ES-I3 (cell line): ENCODE measurements around the gene FNDC10.
"Not testable (repeated sequence)": the region's sequence is repeated elsewhere in the genome, so short reads cannot be mapped to it uniquely, and the experiment has no call there.

ENCODE experiments used
- H3K36me3 ChIP-seq: 2 replicates; pipeline ENCODE4 v1.6.1; 2013; ENCODE audit warnings: mild to moderate bottlenecking, low read length, control low read depth, moderate library complexity; ENCODE audit not compliant: insufficient read depth
- H3K4me1 ChIP-seq: 2 replicates; pipeline ENCODE4 v1.6.1; 2013; ENCODE audit warnings: mild to moderate bottlenecking, control low read depth, low read length; ENCODE audit not compliant: insufficient read depth
- H3K9ac ChIP-seq: 2 replicates; pipeline ENCODE4 v1.6.1; 2013; ENCODE audit warnings: low read depth, mild to moderate bottlenecking, low read length, moderate library complexity
- H3K9me3 ChIP-seq: 2 replicates; pipeline ENCODE4 v1.6.1; 2013; ENCODE audit warnings: mild to moderate bottlenecking, low read length, moderate library complexity; ENCODE audit not compliant: control insufficient read depth, insufficient read depth

FNDC10 gene

GRCh38 chr1:1601564-1602303 is 1.8 kb upstream of the FNDC10 start:
- Histone ChIP-seq H3K9me3 (no peaks in the 10 kb centered on the region), H3K9ac (no peak overlapping the region), H3K36me3 (no peaks in the 10 kb centered on the region), H3K4me1 (peaks cover 6% of the 10 kb centered on the region)

DNA sequence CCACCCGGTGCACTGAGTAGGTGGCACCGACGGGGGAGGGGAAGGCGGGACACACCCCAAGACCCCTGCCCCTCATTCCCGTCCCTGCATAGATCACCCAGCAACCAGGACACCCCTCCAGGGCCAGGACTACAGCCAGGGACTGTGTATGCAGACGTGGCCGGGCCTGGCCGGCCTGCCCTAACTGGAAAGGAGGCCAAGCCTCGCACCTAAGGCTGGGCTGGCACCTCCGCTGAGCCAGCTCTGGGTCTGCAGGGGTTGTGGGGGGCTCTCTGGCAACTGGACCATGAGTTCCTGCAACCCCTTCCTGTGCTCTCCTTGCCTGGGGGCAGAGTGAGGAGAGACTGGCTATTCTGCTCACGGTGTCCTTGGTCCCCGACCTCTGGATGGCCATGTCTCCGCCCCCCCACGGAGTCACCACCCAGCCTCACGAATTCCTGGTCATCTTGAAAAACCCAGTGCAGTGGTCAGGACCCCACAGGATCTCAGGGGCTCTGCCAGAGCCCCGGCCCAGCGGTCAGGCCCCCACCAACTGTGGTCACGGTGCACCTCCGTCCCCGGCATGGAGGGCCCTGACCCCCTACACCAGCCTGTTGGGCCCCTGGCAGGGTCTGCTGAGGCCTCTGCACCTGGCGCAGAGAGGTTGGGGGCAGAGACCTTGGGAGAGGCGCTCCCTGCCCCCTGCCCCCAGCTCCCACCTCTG is 1.1 kb upstream of the FNDC10 start:
- peaks cover 12% of the 10 kb centered on the region for H3K4me1 ChIP-seq
- no peaks in the 10 kb centered on the region for H3K36me3 ChIP-seq
- H3K9ac ChIP-seq = peak overlapping the region; percentile 51; the same call in 1 of the 2 replicates
- H3K9me3 ChIP-seq = no peaks in the 10 kb centered on the region

DNA sequence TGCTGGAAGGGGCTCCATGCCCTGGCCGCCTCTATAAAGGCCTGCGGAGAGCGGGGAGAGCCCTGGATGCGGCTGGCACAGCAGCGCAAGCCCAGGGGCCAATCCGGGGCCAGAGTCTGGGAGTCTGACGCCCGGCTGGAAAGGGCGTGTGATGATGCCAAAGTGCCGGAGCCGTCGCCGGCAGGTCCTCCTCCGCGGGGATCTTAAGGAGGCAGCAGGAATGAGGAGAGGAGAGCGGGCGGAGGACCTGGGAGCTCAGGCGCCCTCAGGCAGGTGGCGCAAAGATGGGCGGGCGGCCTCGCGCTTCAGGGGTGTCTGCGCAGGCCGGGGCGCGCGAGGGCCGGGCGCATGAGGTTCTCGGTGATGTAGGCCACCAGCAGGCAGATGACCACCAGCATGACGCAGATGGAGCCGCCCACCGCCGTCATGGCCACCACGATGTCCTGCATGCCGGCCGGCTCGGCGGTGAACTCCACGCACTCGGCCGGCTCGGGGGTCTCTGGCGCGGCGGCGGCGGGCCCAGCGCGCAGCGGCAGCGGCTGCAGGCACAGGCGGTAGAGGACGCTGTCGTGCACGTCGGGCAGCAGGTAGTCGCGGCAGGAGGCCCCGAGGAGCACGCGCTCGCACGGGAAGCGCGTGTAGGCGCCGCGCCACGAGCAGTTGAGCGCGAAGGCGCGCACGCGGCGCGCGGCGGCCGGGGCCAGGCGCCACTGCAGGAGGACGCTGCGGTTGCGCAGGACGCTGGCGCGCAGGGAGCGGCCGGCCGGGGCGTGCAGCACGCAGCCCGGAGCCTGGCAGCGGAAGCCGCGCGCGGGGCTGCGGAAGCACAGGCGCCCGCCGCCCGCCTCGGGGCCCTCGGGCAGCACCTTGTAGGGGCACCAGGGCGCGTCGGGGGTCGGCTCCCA is 653 bp downstream of the FNDC10 start:
- Histone ChIP-seq H3K4me1 (peaks cover 12% of the 10 kb centered on the region), H3K36me3 (no peaks in the 10 kb centered on the region), H3K9me3 (no peaks in the 10 kb centered on the region), H3K9ac (peak overlapping the region; percentile 53)

- no peaks in the 10 kb centered on the region for H3K9me3 ChIP-seq
- H3K4me1 ChIP-seq = peaks cover 12% of the 10 kb centered on the region
- no peaks in the 10 kb centered on the region for H3K36me3 ChIP-seq
- no peak overlapping the region for H3K9ac ChIP-seq
Observed at GRCh38 chr1:1598720-1599029, 1.3 kb downstream of the FNDC10 start.

DNA sequence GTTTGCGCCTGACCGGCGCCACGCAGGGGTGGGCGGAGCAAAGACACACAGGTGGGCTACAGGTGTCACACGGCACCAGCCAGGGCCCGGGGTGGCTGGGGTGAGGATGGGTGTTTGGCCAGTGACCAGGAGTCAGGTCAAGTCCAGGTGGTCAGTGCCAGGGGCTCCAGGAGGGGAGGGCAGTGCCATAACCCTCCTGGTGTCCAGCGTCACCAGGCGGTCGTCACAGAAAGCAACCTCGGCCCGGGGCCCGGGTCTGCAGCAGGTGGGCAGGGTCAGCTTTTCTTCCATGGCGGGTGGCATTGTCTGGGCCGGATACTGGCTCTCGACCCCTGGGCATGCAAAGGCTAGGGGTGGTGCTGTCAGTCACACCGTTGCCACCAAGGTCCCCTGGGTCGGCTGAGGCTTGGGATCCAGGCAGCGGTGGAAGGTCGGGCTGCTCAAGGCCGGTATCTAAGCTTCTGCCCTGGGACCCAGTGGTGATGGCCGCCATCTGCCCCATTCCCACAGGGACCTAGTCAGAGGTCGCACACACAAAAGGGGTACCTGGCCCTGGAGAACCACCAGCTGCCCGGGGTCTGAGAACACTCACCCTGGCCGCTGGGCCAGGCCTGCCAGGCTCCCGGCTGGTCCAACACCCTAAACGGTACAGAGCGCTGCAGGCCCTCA is 1.8 kb downstream of the FNDC10 start:
- H3K9ac ChIP-seq = no peak overlapping the region
- no peaks in the 10 kb centered on the region for H3K36me3 ChIP-seq
- peaks cover 12% of the 10 kb centered on the region for H3K4me1 ChIP-seq
- no peaks in the 10 kb centered on the region for H3K9me3 ChIP-seq

DNA sequence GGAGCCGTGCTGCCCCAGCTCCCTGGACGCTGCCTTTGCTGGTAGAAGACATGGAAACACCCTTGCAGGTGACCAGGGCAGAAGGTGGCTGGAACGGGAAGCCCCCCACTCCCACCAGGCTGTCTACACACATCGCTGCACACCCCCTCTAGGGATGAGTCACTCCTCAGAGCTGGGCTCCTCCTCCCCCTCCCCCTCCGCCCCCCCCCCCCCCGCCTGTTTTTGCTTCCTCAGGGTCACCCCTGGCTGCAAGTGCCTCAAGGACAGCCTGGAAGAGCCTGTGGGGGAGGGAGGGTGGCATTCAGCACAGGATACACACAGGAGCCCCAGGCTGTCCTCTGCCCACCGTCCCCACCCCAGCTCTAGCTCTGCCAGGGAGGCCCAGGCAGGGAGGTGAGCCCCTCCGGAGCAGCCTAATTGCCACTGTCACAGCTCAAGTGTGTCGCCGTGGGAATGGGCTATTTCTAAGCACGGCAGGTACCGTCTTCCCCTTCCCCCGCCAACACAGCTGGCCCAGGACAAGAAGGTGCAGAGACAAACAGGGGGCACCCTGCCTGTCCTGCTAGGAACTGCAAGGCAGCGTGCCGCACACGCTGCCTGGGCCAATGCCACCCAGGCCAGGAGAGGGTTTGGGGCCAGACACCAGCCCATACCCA is 2.5 kb downstream of the FNDC10 start:
- H3K9ac ChIP-seq = no peak overlapping the region
- no peaks in the 10 kb centered on the region for H3K36me3 ChIP-seq
- H3K4me1 ChIP-seq = peaks cover 12% of the 10 kb centered on the region
- H3K9me3 ChIP-seq = no peaks in the 10 kb centered on the region

GRCh38 chr1:1596493-1597274 is 3.3 kb downstream of the FNDC10 start:
- no peak overlapping the region; the same call in 1 of the 2 replicates for H3K9ac ChIP-seq
- H3K9me3 ChIP-seq = no peaks in the 10 kb centered on the region
- H3K4me1 ChIP-seq = peaks cover 12% of the 10 kb centered on the region
- no peaks in the 10 kb centered on the region for H3K36me3 ChIP-seq

- not testable (repeated sequence) for H3K36me3 ChIP-seq, H3K9ac ChIP-seq, H3K9me3 ChIP-seq
- peaks cover 12% of the 10 kb centered on the region for H3K4me1 ChIP-seq
Observed at GRCh38 chr1:1595341-1595740, 4.6 kb downstream of the FNDC10 start.

DNA sequence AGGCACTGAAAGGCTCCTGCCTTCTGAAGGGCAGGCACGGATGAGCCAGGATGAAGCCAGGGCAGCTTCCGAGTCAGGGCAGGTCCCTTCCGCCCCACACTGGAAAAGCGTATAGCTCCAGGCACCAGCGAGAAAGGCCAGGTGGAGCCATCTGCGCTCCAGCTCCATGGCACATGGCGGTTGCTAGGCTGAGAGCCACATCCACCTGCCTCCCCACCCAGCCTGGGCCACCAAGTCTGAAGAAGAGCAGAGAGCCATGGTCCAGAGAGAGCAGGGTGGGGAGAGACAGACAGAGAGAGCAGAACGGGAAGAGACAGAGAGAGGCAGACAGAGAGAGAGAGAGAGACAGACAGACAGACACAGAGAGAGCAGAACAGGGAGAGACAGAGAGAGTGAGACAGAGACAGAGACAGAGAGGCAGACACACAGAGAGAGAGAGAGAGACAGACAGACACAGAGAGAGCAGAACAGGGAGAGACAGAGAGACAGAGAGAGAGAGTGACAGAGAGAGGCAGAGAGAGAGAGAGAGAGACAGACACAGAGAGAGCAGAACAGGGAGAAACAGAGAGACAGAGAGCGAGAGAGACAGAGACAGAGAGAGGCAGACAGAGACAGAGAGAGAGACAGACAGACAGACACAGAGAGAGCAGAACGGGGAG is 5.2 kb downstream of the FNDC10 start:
- H3K9me3 ChIP-seq = no peaks in the 10 kb centered on the region
- no peaks in the 10 kb centered on the region for H3K36me3 ChIP-seq
- H3K4me1 ChIP-seq = peaks cover 12% of the 10 kb centered on the region
- H3K9ac ChIP-seq = no peak overlapping the region

DNA sequence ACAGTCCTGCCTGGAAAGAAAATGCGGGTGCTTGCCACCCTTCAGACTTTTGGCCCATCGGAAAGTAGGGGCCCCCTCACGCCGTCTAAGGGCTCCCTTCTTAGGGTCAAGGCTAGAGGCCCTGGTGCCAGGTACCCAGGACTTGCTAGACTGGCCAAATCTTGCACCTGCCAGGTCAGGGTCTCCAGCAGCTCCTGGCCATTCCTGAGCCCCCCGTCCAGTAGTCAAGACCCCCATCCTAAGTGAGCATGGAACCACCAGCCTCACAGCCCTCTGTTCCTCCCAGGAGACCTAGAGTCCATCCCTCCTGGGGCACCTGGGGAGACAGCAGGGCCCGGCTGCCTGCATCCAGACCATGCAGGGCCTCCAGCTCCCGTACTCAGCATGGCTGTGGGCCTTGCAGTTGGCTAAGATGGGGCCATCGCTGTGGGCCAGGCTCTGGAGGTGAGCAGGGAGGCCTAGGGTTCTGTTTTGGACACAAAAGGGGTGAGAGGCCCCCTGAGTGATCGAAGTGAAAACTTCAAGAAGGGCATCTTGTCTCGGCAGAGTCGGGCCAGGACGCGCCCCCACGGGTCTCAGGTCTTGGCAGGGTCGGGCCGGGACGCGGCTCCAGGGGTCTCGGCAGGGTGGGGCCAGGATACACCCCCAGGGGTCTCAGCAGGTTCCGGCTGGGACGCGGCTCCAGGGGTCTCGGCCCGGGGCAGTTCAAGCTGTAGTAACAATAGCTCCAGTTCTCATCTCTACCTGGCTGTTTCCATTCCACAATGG is 5.9 kb downstream of the FNDC10 start:
- H3K9me3 ChIP-seq = no peaks in the 10 kb centered on the region
- H3K4me1 ChIP-seq = peaks cover 12% of the 10 kb centered on the region
- H3K9ac ChIP-seq = no peak overlapping the region
- no peaks in the 10 kb centered on the region for H3K36me3 ChIP-seq

DNA sequence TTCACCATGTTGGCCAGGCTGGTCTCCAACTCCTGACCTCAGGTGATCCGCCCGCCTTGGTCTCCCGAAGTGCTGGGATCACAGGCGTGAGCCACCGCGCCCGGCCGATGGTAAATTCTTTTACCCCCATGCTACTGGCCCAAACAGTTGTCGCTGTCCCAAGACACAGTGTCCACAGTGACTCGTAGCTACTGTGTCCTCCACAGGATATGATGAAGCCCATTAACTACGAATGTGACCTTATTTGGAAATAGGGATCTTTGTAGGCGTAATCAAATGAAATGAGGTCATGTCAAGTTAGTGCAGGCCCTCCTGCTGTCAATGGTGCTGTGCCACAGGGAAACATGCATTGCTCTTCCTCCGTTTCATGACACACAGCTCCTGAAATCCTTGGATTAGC is 8.5 kb downstream of the FNDC10 start:
- Histone ChIP-seq H3K4me1 (peaks cover 3% of the 10 kb centered on the region), H3K9me3 (no peaks in the 10 kb centered on the region), H3K9ac (no peak overlapping the region), H3K36me3 (no peaks in the 10 kb centered on the region)

- no peak overlapping the region for H3K9ac ChIP-seq
- no peaks in the 10 kb centered on the region for H3K9me3 ChIP-seq
- no peaks in the 10 kb centered on the region for H3K4me1 ChIP-seq
- no peaks in the 10 kb centered on the region for H3K36me3 ChIP-seq
Observed at GRCh38 chr1:1583347-1584010, 16.5 kb downstream of the FNDC10 start.
